GM19372 (cell line): ENCODE data around the gene TMEM232.
"Not testable (repeated sequence)": the region's sequence is repeated elsewhere in the genome, so short reads cannot be mapped to it uniquely, and the experiment has no call there.

Experiments
- ATAC-seq: cut with Tn5 transposase; IDR thresholded peaks from one replicate; pipeline ENCODE4 v1.9.1; 2021; ENCODE audit warnings: mild to moderate bottlenecking, low read depth, moderate library complexity; ENCODE audit not compliant: unreplicated experiment

TMEM232 gene

DNA sequence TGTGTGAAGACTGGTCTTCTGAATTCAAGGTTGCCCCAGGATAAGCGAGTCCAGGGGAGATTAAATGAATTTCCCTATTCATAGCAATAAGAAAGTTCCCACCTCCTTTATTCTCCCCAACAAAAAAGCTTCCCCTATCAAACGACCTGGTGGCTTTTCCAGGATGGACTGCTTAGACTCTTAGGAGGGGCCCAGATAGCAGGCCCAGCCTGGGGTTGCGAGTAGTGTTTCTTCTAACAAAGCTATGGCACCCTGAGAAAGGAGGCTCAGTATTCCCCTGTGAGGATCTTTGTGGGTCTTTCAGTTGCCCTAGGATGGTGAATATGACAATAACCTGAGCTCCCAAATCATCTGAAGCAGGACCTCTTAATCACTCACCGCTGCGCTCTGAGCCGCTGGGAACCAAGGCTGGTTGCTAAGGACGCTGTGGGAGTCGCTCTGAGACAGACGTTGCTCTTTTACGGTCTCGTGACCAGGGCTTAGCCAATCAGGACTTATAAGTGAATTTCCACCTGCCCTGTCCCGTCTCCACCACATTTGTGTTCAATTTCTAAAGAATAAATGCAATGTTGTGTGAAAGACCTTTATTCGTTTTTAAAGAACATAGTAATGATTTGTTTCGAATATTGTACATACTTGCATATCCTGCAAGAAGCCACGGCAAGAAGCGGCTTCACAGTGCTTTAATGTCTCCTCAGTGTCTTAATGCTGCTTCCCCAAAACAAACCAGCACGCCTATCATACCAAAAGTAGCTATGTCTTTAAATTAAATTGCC, at the start of gene TMEM232:
Gene TMEM232, minus strand, starts transcription at position 423 of the 776 bp plus-strand sequence. CDS start 59,319 bp downstream, outside the sequence.
- peak; percentile 100 for ATAC-seq

DNA sequence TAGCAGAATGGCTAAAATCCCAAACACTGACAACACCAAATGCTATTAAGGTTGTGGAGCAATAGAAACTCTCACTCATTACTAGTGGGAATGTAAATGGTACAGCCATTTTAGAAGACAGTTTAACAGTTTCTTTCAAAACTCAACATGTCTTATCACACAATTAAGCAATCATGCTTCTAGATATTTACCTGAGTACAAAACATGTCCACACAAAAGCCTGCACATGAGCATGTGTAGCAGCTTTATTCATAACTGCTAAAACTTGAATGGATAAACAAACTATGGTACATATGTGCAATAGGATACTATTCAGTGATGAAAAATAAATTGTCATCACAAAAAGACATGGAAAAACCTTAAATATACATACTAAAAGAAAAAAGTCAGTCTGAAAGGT, 43.8 kb upstream of the TMEM232 start:
- no peak for ATAC-seq

DNA sequence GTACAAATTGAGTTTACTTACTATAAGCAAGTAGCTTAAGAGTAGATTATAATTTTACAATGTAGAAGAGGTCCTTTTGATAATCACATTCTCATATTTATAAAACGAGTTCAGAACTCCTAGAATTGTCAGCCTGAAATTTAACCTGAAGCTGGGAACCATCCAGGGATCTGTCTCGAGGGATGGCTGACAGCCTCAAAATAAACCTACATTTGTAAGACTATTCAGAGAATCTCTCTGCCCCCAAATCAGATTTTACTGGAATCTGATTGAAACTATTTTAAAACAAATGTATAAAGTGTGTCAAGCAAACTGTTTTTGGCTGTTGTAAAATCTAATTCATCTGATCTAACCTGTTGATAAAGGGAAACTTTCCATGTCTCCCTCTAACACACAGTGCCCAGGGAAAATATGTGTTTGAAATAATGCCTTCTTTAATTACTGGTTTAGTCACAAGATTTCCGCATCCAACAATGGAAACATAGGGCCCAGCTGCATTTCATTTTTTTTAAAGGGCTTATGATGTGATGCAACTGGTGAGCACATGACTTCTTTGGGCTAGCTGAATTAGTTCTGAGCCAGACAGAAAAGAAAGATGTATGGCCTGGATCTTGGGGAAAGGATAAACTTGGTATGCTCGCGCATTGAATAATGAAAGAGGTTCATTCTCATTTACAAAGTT, 42.7 kb upstream of the TMEM232 start:
- ATAC-seq: no peak

DNA sequence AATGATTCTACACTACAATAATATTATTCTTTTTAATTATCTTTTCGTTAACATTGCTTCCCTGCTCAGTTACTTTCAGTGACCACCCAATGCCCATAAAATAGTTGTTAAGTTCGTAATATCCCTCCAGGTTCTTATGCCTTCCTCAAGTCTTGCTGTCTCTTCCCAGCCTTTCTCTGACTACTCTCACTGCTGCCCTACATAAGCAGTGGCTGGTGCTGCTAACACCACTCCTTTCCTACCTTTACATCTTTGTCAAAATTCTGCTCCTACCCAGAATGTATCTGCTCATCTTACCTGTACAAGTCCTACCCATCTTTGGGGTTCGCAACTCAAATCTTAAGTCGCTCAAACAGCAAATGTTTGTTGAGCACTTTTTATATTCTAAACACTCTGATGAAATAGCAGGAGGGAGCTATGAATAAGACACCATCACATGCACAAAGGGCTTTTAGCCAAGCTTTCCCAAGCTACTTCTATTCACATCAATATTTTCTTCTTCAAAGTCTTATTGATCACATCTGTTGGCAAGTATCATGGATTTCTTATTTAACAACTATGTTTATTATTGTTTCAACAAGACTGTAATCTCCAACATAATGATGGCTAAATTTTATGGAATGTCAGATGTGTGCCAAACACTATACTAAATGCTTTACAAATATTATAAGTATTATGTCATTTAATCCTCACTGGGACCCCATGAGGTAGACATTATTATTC, 41.8 kb upstream of the TMEM232 start:
- no peak for ATAC-seq

DNA sequence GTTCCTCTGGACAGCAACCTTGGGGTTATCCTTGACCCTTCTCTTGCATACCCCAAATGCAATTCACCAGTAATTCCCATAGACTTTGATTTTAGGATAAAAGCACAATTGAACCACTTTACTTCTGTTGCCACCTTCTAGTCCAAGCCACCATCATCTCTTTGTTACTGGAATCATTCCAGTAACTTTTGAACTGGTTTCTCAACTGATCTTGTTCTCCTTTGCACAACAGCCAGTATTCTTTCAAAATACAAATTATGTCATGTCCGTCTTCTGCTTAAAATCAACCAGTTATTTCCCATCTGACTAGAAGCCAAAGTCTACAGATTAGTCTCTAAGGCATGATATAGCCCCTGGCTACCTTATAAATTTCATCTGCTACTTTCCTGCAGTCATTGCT, 33.7 kb upstream of the TMEM232 start:
- no peak for ATAC-seq

DNA sequence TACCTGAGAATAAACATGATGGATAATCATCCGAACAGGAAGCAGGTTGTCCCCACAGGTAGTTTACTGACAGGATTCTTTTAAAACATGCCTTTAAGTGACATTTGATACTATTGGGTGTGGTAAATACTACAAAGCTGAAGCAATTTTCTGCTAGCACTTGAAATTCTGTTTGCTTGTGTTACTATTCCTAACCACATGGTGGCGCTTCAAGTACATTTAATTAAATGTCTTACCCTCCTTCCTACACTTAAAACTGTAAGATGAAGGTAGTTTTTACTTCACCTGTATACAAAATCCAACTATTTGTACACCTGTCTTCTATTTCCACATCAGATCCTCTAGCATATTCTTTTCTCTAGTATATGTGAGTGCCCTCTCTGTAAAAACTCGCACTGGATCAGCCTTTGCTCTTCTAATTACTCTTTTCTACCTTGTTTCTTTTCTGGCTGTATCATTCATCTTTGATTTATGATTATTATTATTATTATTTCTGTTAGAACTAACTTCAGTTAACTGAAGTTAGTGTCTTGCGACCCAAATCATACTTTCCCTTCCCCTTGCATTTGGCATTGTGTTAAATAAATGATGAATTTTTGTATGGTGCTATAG, 30.8 kb upstream of the TMEM232 start:
- ATAC-seq: no peak

DNA sequence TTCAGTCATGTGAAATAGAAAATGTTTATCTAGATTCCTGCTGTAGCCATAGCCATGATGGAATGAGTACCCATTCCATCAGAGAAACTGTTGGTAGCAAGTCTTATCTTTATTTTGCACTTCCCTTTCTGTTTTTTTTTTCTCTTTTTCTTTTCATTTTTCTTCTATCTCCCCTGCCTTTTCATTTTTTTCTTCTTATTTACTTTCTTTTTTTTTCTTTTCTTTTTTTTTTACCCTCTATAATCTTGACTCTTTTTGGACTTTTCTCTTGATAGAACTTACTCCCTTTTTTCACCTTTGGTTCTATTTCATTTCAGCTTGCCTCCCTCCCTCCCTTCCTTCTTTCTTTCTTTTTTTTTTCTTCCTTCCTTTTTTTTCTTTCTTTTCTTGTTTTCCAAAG, 27.7 kb upstream of the TMEM232 start:
- no peak for ATAC-seq

DNA sequence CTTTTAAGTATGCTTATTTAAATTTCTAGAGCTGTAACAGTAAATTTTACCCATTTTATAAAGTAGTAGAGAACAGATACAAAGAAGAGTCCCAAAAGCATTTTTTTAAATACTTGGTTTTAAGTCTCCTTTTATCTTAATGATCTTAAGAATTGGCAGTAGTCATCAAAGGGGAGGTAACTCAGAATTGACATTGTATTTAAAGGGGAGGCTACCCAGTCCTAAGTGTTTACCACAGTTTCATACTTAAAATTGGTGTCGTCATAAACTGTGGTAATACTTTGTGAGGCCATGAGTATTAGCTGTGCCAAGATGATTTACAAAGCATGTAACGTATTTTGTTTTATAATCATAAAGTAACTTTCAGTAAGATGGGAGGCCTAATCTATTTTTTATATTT, 27.1 kb upstream of the TMEM232 start:
- ATAC-seq: no peak

DNA sequence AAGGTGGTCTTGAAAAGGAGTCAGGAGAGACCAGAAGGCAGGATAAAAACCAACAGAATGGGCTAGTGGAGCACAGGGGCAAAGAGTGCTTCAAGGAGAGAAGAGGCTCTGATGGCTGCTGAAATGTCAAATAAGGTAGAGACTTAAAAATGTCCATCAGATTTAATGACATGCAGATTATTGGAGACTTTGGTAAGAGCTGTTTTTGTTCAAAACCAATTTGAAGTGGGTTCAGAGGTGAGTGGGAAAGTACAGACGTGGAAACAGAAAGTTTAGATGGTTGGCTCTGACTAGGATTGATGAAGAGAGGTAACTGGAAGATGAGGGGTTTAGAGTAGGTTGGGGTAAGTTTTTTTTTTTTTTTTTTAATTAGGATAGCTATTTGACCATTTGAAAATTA, 26.5 kb upstream of the TMEM232 start:
- ATAC-seq: peak; percentile 2

DNA sequence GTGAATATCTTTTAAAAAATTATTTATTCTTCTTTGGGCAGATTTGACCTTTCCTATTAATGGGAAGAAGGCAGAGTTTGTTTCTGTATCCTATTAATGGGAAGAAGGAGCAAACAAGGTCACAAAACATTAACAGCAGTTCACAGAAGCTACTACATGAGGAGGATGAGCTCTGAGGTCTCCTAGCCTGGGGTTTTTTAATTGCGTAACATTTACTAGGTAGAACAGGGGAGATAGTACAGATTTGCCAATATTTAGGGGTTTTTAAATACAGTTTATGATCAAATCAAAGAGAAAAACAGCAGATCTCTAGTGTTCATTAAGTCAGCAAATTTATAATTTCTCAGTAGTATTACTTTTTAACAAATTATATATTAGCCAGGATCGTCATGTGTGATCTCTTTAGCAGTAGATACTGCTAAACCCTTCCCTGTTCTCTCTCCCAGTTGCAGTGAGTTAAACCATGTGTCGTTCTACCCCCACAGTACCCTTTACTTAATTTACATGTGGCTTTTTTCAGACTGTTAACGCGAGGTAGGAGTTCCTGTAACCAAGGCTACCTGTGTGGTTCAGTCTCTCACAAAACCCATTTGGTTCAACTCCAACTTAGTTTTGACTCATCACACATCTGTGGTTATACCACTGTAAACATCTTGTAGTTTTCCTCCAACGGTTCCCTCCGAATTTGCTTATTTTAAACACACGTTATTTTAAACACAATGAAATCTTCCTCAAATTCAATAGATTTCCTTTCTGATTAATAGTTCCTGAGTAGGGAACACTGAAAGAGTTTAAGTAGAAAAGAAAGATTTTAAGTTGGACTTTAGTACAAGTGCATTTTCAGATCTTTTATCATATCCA, 25.7 kb upstream of the TMEM232 start:
- peak; percentile 97 for ATAC-seq

DNA sequence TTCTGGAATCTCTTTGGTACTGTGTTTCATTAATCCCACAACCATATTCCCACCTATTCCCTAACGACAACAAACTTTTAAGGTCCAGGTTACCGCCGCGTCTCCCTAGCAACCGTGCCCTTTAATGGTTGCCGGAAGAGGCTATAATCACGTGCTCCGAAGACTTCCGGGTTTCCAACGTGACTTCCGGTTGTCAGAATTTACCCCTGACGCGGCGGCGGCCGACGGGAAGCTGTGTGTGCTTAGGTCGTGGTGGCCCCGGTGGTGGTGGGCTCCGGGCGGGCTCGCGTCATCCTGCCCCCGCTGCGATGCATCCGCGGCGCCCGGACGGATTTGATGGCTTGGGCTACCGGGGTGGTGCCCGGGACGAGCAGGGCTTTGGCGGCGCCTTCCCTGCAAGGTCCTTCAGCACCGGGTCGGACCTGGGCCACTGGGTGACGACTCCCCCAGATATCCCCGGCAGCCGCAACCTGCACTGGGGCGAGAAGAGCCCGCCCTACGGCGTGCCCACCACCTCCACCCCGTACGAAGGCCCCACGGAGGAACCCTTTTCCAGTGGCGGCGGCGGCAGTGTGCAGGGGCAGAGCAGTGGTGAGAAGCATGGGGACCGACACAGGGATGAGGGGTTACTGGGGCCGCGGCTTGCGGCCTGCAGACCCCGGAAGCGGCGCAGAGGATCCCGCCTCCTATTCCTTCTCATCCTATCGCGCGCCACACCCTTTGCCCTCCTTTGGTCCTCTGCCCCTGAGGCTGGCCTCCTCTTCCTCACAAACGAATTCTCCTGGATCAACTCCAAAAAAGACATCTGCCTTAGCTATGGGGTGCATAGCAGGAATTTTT, 12.6 kb upstream of the TMEM232 start, which contains the start of gene SLC25A46:
Gene SLC25A46, plus strand, starts transcription at position 196 of the 840 bp plus-strand sequence. Its CDS starts 113 bp downstream, at position 309.
- peak; percentile 96 for ATAC-seq

DNA sequence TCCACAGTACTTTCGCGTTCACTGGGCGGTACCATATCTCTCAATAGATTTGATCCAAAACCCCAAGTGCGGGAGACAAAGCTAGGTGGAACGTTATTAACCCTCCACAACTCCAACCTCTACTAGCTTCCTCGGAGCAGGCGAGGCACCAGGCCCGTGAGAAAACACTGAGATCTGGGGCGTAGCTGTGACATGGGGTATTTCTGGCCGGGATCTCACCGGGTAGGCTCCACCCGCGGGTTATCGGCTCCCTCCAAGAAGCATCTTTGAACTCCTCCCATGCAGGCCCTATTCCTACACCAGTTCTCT, 12.0 kb upstream of the TMEM232 start:
- ATAC-seq: peak; percentile 48

DNA sequence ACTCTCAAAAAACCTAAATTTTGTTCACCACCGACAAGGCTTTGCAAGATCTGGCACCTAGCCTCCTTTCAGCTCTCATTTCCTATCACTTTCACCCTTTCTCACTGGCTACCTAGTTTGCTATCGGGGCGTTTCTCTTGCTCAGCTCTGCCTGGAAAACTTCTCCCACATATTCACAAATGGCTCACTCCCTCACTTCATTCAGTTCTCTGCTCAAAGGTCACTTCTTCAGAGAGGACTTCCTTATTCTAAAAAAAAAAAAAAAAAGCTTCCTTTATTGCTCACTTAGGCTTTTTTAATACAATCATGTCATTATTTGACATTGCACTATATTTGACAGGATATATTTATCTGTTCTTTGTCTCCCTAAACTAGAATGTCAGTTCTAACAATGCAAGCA, 10.3 kb upstream of the TMEM232 start:
- ATAC-seq: no peak

DNA sequence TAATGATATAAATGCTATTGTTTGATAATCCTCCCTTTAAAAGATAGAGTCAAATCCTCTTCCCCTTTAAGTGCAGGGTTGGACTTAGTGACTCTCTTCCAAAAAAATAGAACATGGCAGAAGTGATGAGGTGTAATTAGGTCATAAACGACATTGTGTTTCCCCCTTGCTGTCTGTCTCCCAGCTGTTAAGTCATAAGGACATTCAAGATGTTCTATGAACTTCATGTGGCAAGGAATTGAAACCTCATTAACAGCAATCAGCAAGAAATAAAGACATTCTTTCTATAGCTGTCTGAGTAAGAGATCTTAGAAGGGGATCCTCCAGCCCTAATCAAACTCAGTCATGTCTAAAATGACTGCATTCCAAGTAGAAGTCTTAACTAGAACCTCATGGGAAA, 9.1 kb upstream of the TMEM232 start:
- no peak for ATAC-seq

DNA sequence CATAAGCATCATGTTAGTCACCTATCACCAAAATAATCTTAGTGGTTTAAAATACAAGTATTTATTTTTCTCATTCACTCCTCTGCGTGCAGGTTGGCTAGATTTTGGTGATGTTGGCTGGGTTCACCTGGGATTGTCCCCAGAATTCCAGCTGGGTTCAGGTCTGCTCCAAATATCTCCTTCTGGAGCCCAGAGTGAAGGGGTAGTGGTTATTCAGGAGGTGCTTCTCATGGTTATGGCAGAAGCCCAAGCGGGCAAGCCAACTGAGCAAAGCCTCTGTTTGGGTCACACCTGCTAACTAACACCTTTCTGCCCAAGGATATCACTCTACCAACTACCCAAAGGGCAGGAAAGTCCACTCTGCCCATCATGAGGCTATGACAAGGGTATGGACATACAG, 7.6 kb upstream of the TMEM232 start:
- ATAC-seq: no peak

DNA sequence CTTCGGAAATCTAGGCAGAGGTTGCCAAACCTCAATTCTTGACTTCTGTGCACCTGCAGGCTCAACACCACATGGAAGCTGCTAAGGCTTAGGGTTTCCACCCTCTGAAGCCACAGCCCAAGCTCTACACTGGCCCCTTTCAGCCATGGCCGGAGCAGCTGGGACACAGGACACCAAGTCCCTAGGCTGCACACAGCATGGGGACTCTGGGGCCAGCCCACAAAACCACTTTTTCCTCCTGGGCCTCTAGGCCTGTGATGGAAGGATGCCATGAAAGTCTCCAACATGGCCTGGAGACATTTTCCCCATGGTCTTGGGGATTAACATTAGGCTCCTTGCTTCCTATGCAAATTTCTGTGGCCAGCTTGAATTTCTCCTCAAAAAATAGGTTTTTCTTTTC, 5.0 kb upstream of the TMEM232 start:
- ATAC-seq: not testable (repeated sequence)

DNA sequence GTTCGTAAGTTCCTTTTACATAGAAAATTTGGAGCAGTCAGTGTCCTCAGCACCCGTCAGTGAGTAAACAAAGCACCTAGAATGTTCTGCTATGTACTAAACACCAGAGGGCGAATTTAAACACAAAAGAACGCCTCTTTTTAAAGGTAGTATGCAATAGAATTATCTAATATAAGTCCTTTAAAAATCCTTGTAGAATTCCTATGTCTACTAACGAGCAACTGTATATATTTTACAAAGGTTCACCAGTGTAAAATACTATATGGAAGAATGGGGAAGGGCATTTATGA, 499 bp upstream of the TMEM232 start:
- peak; percentile 55 for ATAC-seq

DNA sequence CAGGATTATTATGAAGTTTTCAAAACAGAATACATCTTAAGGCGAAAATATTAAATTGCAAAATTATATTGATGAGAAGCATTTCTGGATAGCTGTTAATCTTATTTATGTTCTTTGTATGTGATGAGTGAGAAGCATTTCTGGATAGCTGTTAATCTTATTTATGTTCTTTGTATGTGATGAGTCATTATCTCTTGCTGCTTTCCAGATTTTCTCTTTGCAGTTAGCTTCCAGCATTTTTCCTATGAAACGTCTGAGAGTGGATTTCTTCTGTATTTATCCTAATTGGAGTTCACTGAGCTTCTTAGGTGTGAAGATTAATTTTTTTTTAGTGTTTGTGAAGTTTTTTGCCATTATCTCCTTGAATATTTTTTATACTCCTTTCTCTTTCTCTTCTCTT, 8.2 kb downstream of the TMEM232 start:
- ATAC-seq: no peak
